Upper lobe of right lung (tissue), 1 donor: ENCODE results near the gene C16orf95. TPM values are rescaled to one million over a fixed set of nuclear protein-coding genes. Genes with fewer than 3 reads are reported as not detected.

Source experiments
- ATAC-seq: fragments of 200-7000 bp; cut with Tn5 transposase; one replicate; pipeline ENCODE4 v1.9.1; 2020; ENCODE audit warnings: mild to moderate bottlenecking, moderate library complexity
- DNase-seq: peaks from one replicate; pipeline ENCODE4 v3.0.0-alpha.2; 2020
- H3K27ac ChIP-seq: fragments of 200-600 bp; one replicate; pipeline ENCODE4 v1.8.0; 2022
- H3K27me3 ChIP-seq: fragments of 200-600 bp; one replicate; pipeline ENCODE4 v1.8.0; 2022; ENCODE audit warnings: mild to moderate bottlenecking
- H3K36me3 ChIP-seq: fragments of 200-600 bp; one replicate; pipeline ENCODE4 v1.8.0; 2022
- H3K4me1 ChIP-seq: fragments of 200-600 bp; one replicate; pipeline ENCODE4 v1.8.0; 2022
- H3K4me3 ChIP-seq: fragments of 200-600 bp; one replicate; pipeline ENCODE4 v1.8.0; 2022; ENCODE audit warnings: mild to moderate bottlenecking
- H3K9me3 ChIP-seq: fragments of 200-600 bp; one replicate; pipeline ENCODE4 v1.8.0; 2022
- CTCF ChIP-seq: fragments of 200-600 bp; IDR thresholded peaks from one replicate; pipeline ENCODE4 v1.8.0; 2022; ENCODE audit warnings: antibody characterized with exemption
- intact Hi-C: fragments of 100-400 bp; cut with DNase I; formaldehyde crosslinking; loops from one replicate; pipeline ENCODE4 v1.11.0; 2022
- total RNA-seq: library from RNA; stranded (reverse); fragmentation: NEBNext Ultra II Directional; extraction: Animal tissue kit (Norgen Biotek cat#: 25700); gene quantifications from one replicate; pipeline ENCODE4 v1.2.1, GENCODE V29; 2021
- donor health status: DM: no; HTN: yes; CAD: no; lungs with severe emphysema.

The C16orf95 gene
- total RNA-seq, 1 donor from 2014 or later, result 3.0 TPM

DNA sequence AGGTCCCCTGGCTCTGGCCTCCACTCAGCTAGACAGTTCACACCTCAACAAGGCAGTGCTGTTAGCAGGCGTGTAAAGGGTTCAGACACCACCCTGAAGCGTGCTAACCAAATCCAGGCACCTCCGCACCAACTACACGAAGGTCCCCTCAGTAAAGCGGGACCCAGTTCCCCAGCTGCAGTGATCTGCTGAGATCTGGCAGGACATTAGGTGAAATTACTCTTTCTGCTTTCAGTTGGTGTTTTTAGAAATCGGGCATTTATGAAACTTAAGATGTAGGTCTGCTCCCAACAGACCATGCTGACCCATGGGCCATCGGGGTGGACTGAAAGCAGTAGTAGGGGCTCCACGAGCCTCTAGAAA lies 39.3 kb upstream of the C16orf95 start:
- Histone ChIP-seq H3K27ac (no peak overlapping the region), H3K9me3 (no peaks in the 10 kb centered on the region), H3K27me3 (no peaks in the 10 kb centered on the region), H3K4me3 (no peak overlapping the region), H3K4me1 (no peaks in the 10 kb centered on the region), H3K36me3 (peaks cover 34% of the 10 kb centered on the region)
- intact Hi-C loops, result no loop called here
- DNase-seq, result no peak
- no peak for ATAC-seq
- TF ChIP-seq CTCF, result no peak

GRCh38 chr16:87353613-87354012 lies 36.4 kb upstream of the C16orf95 start:
- DNase-seq, result no peak
- H3K4me3 ChIP-seq, result no peak overlapping the region
- ATAC-seq, result no peak
- H3K27ac ChIP-seq, result no peak overlapping the region
- H3K27me3 ChIP-seq, result no peaks in the 10 kb centered on the region
- peaks cover 23% of the 10 kb centered on the region for H3K36me3 ChIP-seq
- no peaks in the 10 kb centered on the region for H3K9me3 ChIP-seq
- TF ChIP-seq CTCF, result no peak
- intact Hi-C loops, result no loop called here
- no peaks in the 10 kb centered on the region for H3K4me1 ChIP-seq

DNA sequence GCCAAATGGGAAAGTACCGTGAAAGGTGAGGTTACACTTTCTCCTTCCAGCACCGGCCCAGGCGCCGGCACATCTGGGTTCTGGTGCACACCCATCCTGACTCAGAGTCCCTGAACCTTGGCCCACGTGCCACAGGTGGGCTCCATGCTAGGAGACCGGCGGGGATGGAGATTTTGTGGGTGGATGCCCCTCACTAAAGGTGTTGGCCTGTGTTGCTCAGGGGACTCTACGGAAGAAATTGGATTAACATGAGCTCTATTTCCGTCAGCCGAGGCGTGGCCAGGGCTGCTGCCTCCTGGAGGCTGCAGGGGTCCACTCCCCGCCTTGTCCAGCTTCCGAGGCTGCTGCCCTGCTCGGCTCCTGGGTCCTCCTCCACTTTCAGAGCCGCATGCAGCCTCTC lies 35.6 kb upstream of the C16orf95 start:
- Histone ChIP-seq H3K36me3 (peaks cover 16% of the 10 kb centered on the region), H3K27me3 (no peaks in the 10 kb centered on the region), H3K9me3 (no peaks in the 10 kb centered on the region), H3K4me1 (no peaks in the 10 kb centered on the region), H3K27ac (no peak overlapping the region), H3K4me3 (no peak overlapping the region)
- DNase-seq, result no peak
- intact Hi-C loops, result no loop called here
- ATAC-seq, result no peak
- no peak for TF ChIP-seq CTCF

DNA sequence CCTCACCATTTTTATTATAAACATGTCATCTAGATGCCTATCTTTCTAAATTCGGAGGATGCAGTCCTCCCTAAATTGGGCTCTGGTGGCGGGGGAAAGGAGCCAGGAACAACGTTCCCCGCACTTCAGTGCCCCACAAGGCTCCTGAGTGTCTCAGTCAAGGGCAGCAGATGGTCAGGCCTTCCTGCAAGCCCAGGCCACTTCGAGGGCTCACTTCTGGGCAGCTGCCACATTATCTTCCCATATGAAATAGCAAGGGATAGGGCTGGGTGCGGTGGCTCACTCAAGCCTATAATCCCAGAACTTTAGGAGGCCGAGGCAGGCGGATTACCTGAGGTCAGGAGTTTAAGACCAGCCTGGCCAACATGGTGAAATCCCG lies 34.1 kb upstream of the C16orf95 start:
- ATAC-seq, result no peak
- TF ChIP-seq CTCF, result no peak

DNA sequence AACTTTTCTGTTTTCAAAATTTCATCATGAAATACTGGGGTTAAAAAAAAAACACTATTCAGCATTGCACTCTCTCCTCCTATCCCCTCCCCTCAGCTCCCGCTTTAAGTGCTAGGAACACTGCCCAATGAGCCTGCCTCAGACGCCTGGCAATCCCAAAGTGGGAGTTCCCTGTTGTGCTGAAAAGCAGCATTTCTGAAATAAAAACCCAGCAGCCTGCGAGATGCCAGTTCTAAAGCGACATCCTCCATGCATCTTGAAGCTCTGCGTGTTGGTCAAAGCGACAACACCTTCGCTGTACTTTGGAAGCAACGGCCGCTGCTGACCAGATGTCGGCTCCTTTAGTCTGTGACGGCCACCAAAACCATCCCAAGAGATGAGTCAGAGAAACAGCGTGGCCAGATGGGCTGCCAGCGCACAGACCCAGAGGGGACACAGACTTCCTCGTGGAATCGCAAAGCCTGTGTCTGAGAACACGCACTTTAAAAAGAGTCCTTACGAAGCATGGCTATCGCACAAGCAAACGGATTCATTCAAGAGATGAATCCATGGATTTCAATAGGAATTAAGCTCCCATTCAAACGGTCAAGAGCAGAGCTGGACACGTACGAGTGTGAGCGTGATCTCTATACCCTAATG lies 33.6 kb upstream of the C16orf95 start:
- Histone ChIP-seq H3K4me1 (peaks cover under 1% of the 10 kb centered on the region), H3K27me3 (no peaks in the 10 kb centered on the region), H3K9me3 (no peaks in the 10 kb centered on the region), H3K36me3 (peaks cover 21% of the 10 kb centered on the region), H3K4me3 (no peak overlapping the region), H3K27ac (no peak overlapping the region)
- no peak for ATAC-seq
- TF ChIP-seq CTCF, result no peak
- intact Hi-C loops, result no loop called here
- DNase-seq, result no peak

More for the DNA sequence above, 34.1 kb upstream of the C16orf95 start:
- intact Hi-C loops, result no loop called here
- Histone ChIP-seq H3K27me3 (no peaks in the 10 kb centered on the region), H3K36me3 (peaks cover 21% of the 10 kb centered on the region), H3K4me1 (no peaks in the 10 kb centered on the region), H3K27ac (no peak overlapping the region), H3K9me3 (no peaks in the 10 kb centered on the region), H3K4me3 (no peak overlapping the region)
- DNase-seq, result no peak

- Histone ChIP-seq H3K9me3 (no peaks in the 10 kb centered on the region), H3K36me3 (peaks cover 21% of the 10 kb centered on the region), H3K27me3 (no peaks in the 10 kb centered on the region), H3K27ac (no peak overlapping the region), H3K4me1 (peaks cover 4% of the 10 kb centered on the region), H3K4me3 (no peak overlapping the region)
- DNase-seq (no peak), ATAC-seq (no peak)
- no peak for TF ChIP-seq CTCF
- intact Hi-C loops, result no loop called here
These were observed 32.8 kb upstream of the C16orf95 start for GRCh38 chr16:87350031-87350430.
